H9 (cell line): Measurements from ENCODE around the gene KCNJ10. TPM values are rescaled to one million over a fixed set of nuclear protein-coding genes. Genes with fewer than 3 reads are reported as not detected.

Source experiments
- DNase-seq: peaks from one replicate; pipeline ENCODE4 v3.0.0-alpha.2; 2017
- H2AFZ ChIP-seq: one replicate; pipeline ENCODE4 v1.6.1; 2013; ENCODE audit warnings: mild to moderate bottlenecking, low read length, control low read depth, moderate library complexity
- H2AK5ac ChIP-seq: 2 replicates; pipeline ENCODE4 v1.6.1; 2013; ENCODE audit warnings: low read length, control low read depth, mixed read lengths; ENCODE audit not compliant: insufficient read length
- H2BK120ac ChIP-seq: one replicate; pipeline ENCODE4 v1.6.1; 2013; ENCODE audit warnings: low read depth, mild to moderate bottlenecking, low read length, control low read depth, inconsistent platforms; ENCODE audit not compliant: poor library complexity, severe bottlenecking
- H2BK12ac ChIP-seq: 2 replicates; pipeline ENCODE4 v1.6.1; 2013; ENCODE audit warnings: low read length, control low read depth, mixed read lengths, low read depth; ENCODE audit not compliant: insufficient read length
- H2BK15ac ChIP-seq: 2 replicates; pipeline ENCODE4 v1.6.1; 2013; ENCODE audit warnings: low read depth, low read length, control low read depth
- H2BK20ac ChIP-seq: one replicate; pipeline ENCODE4 v1.6.1; 2013; ENCODE audit warnings: low read depth, mild to moderate bottlenecking, low read length, control low read depth, inconsistent platforms; ENCODE audit not compliant: poor library complexity, severe bottlenecking
- H2BK5ac ChIP-seq: 2 replicates; pipeline ENCODE4 v1.6.1; 2013; ENCODE audit warnings: low read length, control low read depth, mixed read lengths; ENCODE audit not compliant: insufficient read length
- H3K14ac ChIP-seq: 2 replicates; pipeline ENCODE4 v1.6.1; 2013; ENCODE audit warnings: low read length, control low read depth; ENCODE audit not compliant: insufficient read depth
- H3K18ac ChIP-seq: 2 replicates; pipeline ENCODE4 v1.6.1; 2013; ENCODE audit warnings: low read depth, mild to moderate bottlenecking, mixed read lengths, low read length, control low read depth; ENCODE audit not compliant: insufficient read length
- H3K23ac ChIP-seq: 2 replicates; pipeline ENCODE4 v1.6.1; 2013; ENCODE audit warnings: low read length, control low read depth, mixed read lengths, low read depth; ENCODE audit not compliant: insufficient read length
- H3K23me2 ChIP-seq: 2 replicates; pipeline ENCODE4 v1.6.1; 2013; ENCODE audit warnings: low read depth, mild to moderate bottlenecking, mixed read lengths, low read length, control low read depth; ENCODE audit not compliant: insufficient read length, poor library complexity, severe bottlenecking
- H3K27ac ChIP-seq: 2 replicates; pipeline ENCODE4 v1.5.1; 2013; ENCODE audit warnings: low read length, control low read depth, mixed read lengths, low read depth; ENCODE audit not compliant: insufficient read length
- H3K27me3 ChIP-seq: 2 replicates; pipeline ENCODE4 v1.6.1; 2013; ENCODE audit warnings: low read length, control low read depth, inconsistent platforms; ENCODE audit not compliant: insufficient read depth
- H3K4ac ChIP-seq: 2 replicates; pipeline ENCODE4 v1.6.1; 2013; ENCODE audit warnings: low read depth, mild to moderate bottlenecking, control low read depth, inconsistent platforms, low read length, moderate library complexity
- H3K4me1 ChIP-seq: 2 replicates; pipeline ENCODE4 v1.6.1; 2013; ENCODE audit warnings: low read length, control low read depth, inconsistent platforms; ENCODE audit not compliant: insufficient read depth
- H3K4me2 ChIP-seq: 2 replicates; pipeline ENCODE4 v1.6.1; 2013; ENCODE audit warnings: low read length, control low read depth, mixed read lengths; ENCODE audit not compliant: insufficient read length, insufficient read depth
- H3K56ac ChIP-seq: 2 replicates; pipeline ENCODE4 v1.6.1; 2013; ENCODE audit warnings: low read depth, mild to moderate bottlenecking, mixed read lengths, low read length, control low read depth; ENCODE audit not compliant: insufficient read length
- H3K79me1 ChIP-seq: 2 replicates; pipeline ENCODE4 v1.6.1; 2013; ENCODE audit warnings: low read depth, mild to moderate bottlenecking, moderate library complexity, low read length, control low read depth, inconsistent platforms; ENCODE audit not compliant: insufficient read depth, poor library complexity, severe bottlenecking
- H3K79me2 ChIP-seq: 2 replicates; pipeline ENCODE4 v1.6.1; 2013; ENCODE audit warnings: low read length, control low read depth, inconsistent platforms; ENCODE audit not compliant: insufficient read depth
- H3K9ac ChIP-seq: 2 replicates; pipeline ENCODE4 v1.6.1; 2013; ENCODE audit warnings: low read length, control low read depth, mixed read lengths; ENCODE audit not compliant: insufficient read length; ENCODE audit errors: extremely low read depth
- H3K9me3 ChIP-seq: one replicate; pipeline ENCODE4 v1.6.1; 2013; ENCODE audit warnings: low read depth, low read length, inconsistent platforms; ENCODE audit not compliant: control insufficient read depth
- H3T11ph ChIP-seq: one replicate; pipeline ENCODE4 v1.6.1; 2013; ENCODE audit warnings: mild to moderate bottlenecking, low read length, control low read depth, inconsistent platforms
- H4K20me1 ChIP-seq: one replicate; pipeline ENCODE4 v1.6.1; 2013; ENCODE audit not compliant: control insufficient read depth, insufficient read length, insufficient read depth
- H4K5ac ChIP-seq: 2 replicates; pipeline ENCODE4 v1.6.1; 2013; ENCODE audit warnings: low read depth, mild to moderate bottlenecking, mixed read lengths, low read length, control low read depth; ENCODE audit not compliant: insufficient read length
- H4K8ac ChIP-seq: replicated peaks from 2 replicates; pipeline ENCODE4 v1.6.1; 2013; ENCODE audit warnings: low read length, control low read depth, mixed read lengths, low read depth; ENCODE audit not compliant: insufficient read length
- H4K91ac ChIP-seq: 2 replicates; pipeline ENCODE4 v1.6.1; 2013; ENCODE audit warnings: low read depth, mild to moderate bottlenecking, moderate library complexity, mixed read lengths, low read length, control low read depth; ENCODE audit not compliant: insufficient read length
- H3K27ac Mint-ChIP-seq, 3 experiments: 2 replicates in 2 of 3; 3 replicates in 1 of 3; pipeline ENCODE4 v1.8.0; 2020 to 2021; ENCODE audit warnings: mixed read lengths in 3 of 3, mild to moderate bottlenecking in 1 of 3, moderate library complexity in 1 of 3
- H3K27me3 Mint-ChIP-seq: 2 replicates; pipeline ENCODE4 v1.8.0; 2021; ENCODE audit warnings: low read depth, mild to moderate bottlenecking, moderate library complexity, mixed read lengths
- H3K36me3 Mint-ChIP-seq, 3 experiments: 2 replicates in 2 of 3; 3 replicates in 1 of 3; pipeline ENCODE4 v1.8.0; 2020 to 2021; ENCODE audit warnings: low read depth in 3 of 3, mixed read lengths in 3 of 3; ENCODE audit not compliant: insufficient read depth in 1 of 3
- H3K4me1 Mint-ChIP-seq, 2 experiments: 2 replicates each; pipeline ENCODE4 v1.8.0; 2020; ENCODE audit warnings: mixed read lengths in 2 of 2
- H3K4me3 Mint-ChIP-seq, 2 experiments: 2 replicates in 1 of 2; 3 replicates in 1 of 2; pipeline ENCODE4 v1.8.0; 2020 to 2021; ENCODE audit warnings: mild to moderate bottlenecking in 2 of 2, mixed read lengths in 2 of 2, moderate library complexity in 1 of 2
- H3K9me3 Mint-ChIP-seq, 2 experiments: 2 replicates in 1 of 2; 3 replicates in 1 of 2; pipeline ENCODE4 v1.8.0; 2020; ENCODE audit warnings: mild to moderate bottlenecking in 2 of 2, mixed read lengths in 2 of 2, moderate library complexity in 1 of 2
- CTCF ChIP-seq: fragments of 200-600 bp; sonication (generic); conservative IDR thresholded peaks from 3 replicates; pipeline ENCODE4 v1.8.0; 2021; ENCODE audit warnings: antibody characterized with exemption, mild to moderate bottlenecking
- WGBS: extraction: QIAGEN DNeasy Blood & Tissue Kit; methylation state at CpG from one replicate; pipeline ENCODE4 v1.1.7; 2013; ENCODE audit warnings: missing lambda C conversion rate, low lambda C conversion rate, mixed read lengths; ENCODE audit not compliant: insufficient read length; ENCODE audit errors: extremely low coverage; 5-methylcytosine and 5-hydroxymethylcytosine counted together
- total RNA-seq: library from RNA; stranded (reverse); gene quantifications from 2 replicates; pipeline ENCODE4 v1.2.1, GENCODE V29; 2021

The KCNJ10 gene
- total RNA-seq, 1 experiment from 2014 or later: 0.44 TPM

GRCh38 chr1:160049101-160049500 is 20.9 kb downstream of the KCNJ10 start:
- Histone ChIP-seq H2BK20ac (no peak overlapping the region), H4K91ac (no peak overlapping the region), H3K4me2 (no peak overlapping the region), H3K79me2 (no peaks in the 10 kb centered on the region), H2BK5ac (no peak overlapping the region), H4K5ac (no peak overlapping the region), H3K9me3 (no peaks in the 10 kb centered on the region), H3K23me2 (no peaks in the 10 kb centered on the region), H3K4ac (no peak overlapping the region), H3K27me3 (no peaks in the 10 kb centered on the region), H3K18ac (no peak overlapping the region), H2BK15ac (no peak overlapping the region), H2AFZ (no peak overlapping the region), H3K23ac (no peak overlapping the region), H3K4me1 (peaks cover 6% of the 10 kb centered on the region; the same call in 1 of the 2 replicates), H3K14ac (no peak overlapping the region), H2BK120ac (no peak overlapping the region), H3K56ac (no peak overlapping the region), H4K20me1 (no peaks in the 10 kb centered on the region), H4K8ac (no peak overlapping the region), H3K9ac (no peak overlapping the region), H3K27ac (no peak overlapping the region), H2AK5ac (no peak overlapping the region), H3K79me1 (no peaks in the 10 kb centered on the region), H2BK12ac (no peak overlapping the region), H3T11ph (no peak overlapping the region)
- no peaks in the 10 kb centered on the region for H3K9me3 Mint-ChIP-seq
- H3K36me3 Mint-ChIP-seq: no peaks in the 10 kb centered on the region
- DNase-seq: no peak
- peaks cover 28 to 35% of the 10 kb centered on the region in 2 experiments for H3K4me1 Mint-ChIP-seq
- peaks cover 20% of the 10 kb centered on the region for H3K27me3 Mint-ChIP-seq
- no CpG with 5 or more reads among the region's 3 CpGs for WGBS
- no peak for TF ChIP-seq CTCF
- H3K4me3 Mint-ChIP-seq: no peak overlapping the region
- H3K27ac Mint-ChIP-seq: no peak overlapping the region
